Gastroesophageal sphincter (tissue), 4 donors: ENCODE data around the gene PHLDB2. TPM values are rescaled to one million over a fixed set of nuclear protein-coding genes. Genes with fewer than 3 reads are reported as not detected.
"Not testable (repeated sequence)": the region's sequence is repeated elsewhere in the genome, so short reads cannot be mapped to it uniquely, and the experiment has no call there.

Source experiments
- ATAC-seq: fragments of 150-250 bp; one replicate; pipeline ENCODE4 v1.9.1; 2016; ENCODE audit warnings: mild to moderate bottlenecking, moderate library complexity
- H3K27ac ChIP-seq, 4 donors: fragments of 200-600 bp; sonication (generic) in 3 of 4; 1 replicate in 3 of 4; 2 replicates in 1 of 4; pipeline ENCODE4 v1.5.1; 2016 to 2019
- H3K27me3 ChIP-seq: fragments of 200-600 bp; sonication (generic); one replicate; pipeline ENCODE4 v1.5.1; 2019
- H3K36me3 ChIP-seq, 2 donors: fragments of 200-600 bp; sonication (generic); one replicate each; pipeline ENCODE4 v1.5.1; 2019; ENCODE audit warnings: control low read depth in 1 of 2
- H3K4me1 ChIP-seq, 3 donors: fragments of 200-600 bp; sonication (generic); 1 replicate in 2 of 3; 2 replicates in 1 of 3; pipeline ENCODE4 v1.5.1; 2016 to 2019; ENCODE audit warnings: control low read depth in 2 of 3
- H3K4me3 ChIP-seq, 2 donors: fragments of 200-600 bp; sonication (generic); one replicate each; pipeline ENCODE4 v1.5.1; 2019; ENCODE audit warnings: mild to moderate bottlenecking in 1 of 2, moderate library complexity in 1 of 2
- H3K9me3 ChIP-seq, 3 donors: fragments of 200-600 bp; sonication (generic); one replicate each; pipeline ENCODE4 v1.5.1; 2017 to 2019; ENCODE audit warnings: control low read depth in 2 of 3
- CTCF ChIP-seq, 4 experiments: fragments of 200-600 bp in 2 of 4; fragments of 450-650 bp in 2 of 4; sonication (generic) in 1 of 4; IDR thresholded peaks; one replicate each; pipeline ENCODE4 v1.5.1; 2017 to 2019; ENCODE audit warnings: antibody characterized with exemption in 4 of 4, mild to moderate bottlenecking in 2 of 4, moderate library complexity in 2 of 4
- EP300 ChIP-seq: sonication (generic); formaldehyde crosslinking; IDR thresholded peaks from one replicate; pipeline ENCODE4 v1.6.1; 2017; ENCODE audit warnings: antibody characterized with exemption, mild to moderate bottlenecking
- POLR2A ChIP-seq, 2 donors: fragments of 450-650 bp; IDR thresholded peaks; one replicate each; pipeline ENCODE4 v1.6.1; 2017; ENCODE audit warnings: antibody characterized with exemption in 2 of 2, mild to moderate bottlenecking in 2 of 2, moderate library complexity in 1 of 2
- POLR2AphosphoS5 ChIP-seq: sonication (generic); formaldehyde crosslinking; IDR thresholded peaks from one replicate; pipeline ENCODE4 v1.6.1; 2017; ENCODE audit warnings: antibody characterized with exemption
- WGBS, 2 donors: methylation state at CpG; one replicate each; pipeline ENCODE4 v1.1.5; 2018; ENCODE audit warnings: low coverage in 1 of 2; 5-methylcytosine and 5-hydroxymethylcytosine counted together
- total RNA-seq, 4 donors: library from RNA; depleted of rRNA; stranded (reverse); fragments of >200 nt; gene quantifications; one replicate each; pipeline ENCODE4 v1.1.0, GENCODE V29; 2016

PHLDB2 gene
- total RNA-seq, 4 donors from 2014 or later, result 52.1 to 115 (median 77.4) TPM

GRCh38 chr3:111813979-111814378 is 45.1 kb upstream of the PHLDB2 start:
- Histone ChIP-seq H3K27me3 (no peaks in the 10 kb centered on the region), H3K4me3 (no peak overlapping the region), H3K4me1 (peaks cover 0 to 9% (median 4%) of the 10 kb centered on the region in 3 donors), H3K9me3 (peaks cover 0 to 6% (median 0%) of the 10 kb centered on the region in 3 donors), H3K27ac (no peak overlapping the region), H3K36me3 (no peaks in the 10 kb centered on the region)
- no peak for ATAC-seq
- no peak for TF ChIP-seq POLR2A (IDR thresholded peaks at IDR 0.05)
- no peak for TF ChIP-seq POLR2AphosphoS5
- no peak for TF ChIP-seq CTCF (IDR thresholded peaks at IDR 0.05)
- no peak for TF ChIP-seq EP300
- 40% methylated on average over 1 of the region's 1 CpG; no CpG with 5 or more reads in 1 of the 2 donors for WGBS, 2 donors

GRCh38 chr3:111816771-111817170 is 42.3 kb upstream of the PHLDB2 start:
- not testable (repeated sequence) for H3K4me3 ChIP-seq, ATAC-seq, H3K36me3 ChIP-seq, H3K4me1 ChIP-seq, H3K27me3 ChIP-seq, H3K27ac ChIP-seq
- H3K9me3 ChIP-seq, result peaks cover 0 to 15% (median 0%) of the 10 kb centered on the region in 3 donors
- WGBS, 2 donors, result 63 to 78% methylated on average over 1 of the region's 1 CpG

GRCh38 chr3:111819927-111820326 is 39.1 kb upstream of the PHLDB2 start:
- Histone ChIP-seq H3K27ac (no peak overlapping the region), H3K4me1 (no peaks in the 10 kb centered on the region)
- WGBS, 2 donors, result 89 to 100% methylated on average over 3 to 5 of the region's 5 CpGs

GRCh38 chr3:111820651-111821050 is 38.4 kb upstream of the PHLDB2 start:
- Histone ChIP-seq H3K9me3 (peaks cover 0 to 13% (median 0%) of the 10 kb centered on the region in 3 donors), H3K27ac (no peak overlapping the region), H3K36me3 (no peaks in the 10 kb centered on the region), H3K4me3 (no peak overlapping the region), H3K27me3 (no peaks in the 10 kb centered on the region), H3K4me1 (no peaks in the 10 kb centered on the region)
- TF ChIP-seq EP300 (no peak), POLR2A (IDR thresholded peaks at IDR 0.05) (no peak), POLR2AphosphoS5 (no peak), CTCF (IDR thresholded peaks at IDR 0.05) (no peak)
- no peak for ATAC-seq
- 82% methylated on average over 3 of the region's 3 CpGs; no CpG with 5 or more reads in 1 of the 2 donors for WGBS, 2 donors

More at GRCh38 chr3:111819927-111820326, 39.1 kb upstream of the PHLDB2 start:
- Histone ChIP-seq H3K9me3 (peaks cover 0 to 15% (median 0%) of the 10 kb centered on the region in 3 donors), H3K36me3 (no peaks in the 10 kb centered on the region), H3K27me3 (no peaks in the 10 kb centered on the region), H3K4me3 (no peak overlapping the region)
- no peak for ATAC-seq
- TF ChIP-seq CTCF (IDR thresholded peaks at IDR 0.05), result no peak
- TF ChIP-seq EP300, result no peak
- no peak for TF ChIP-seq POLR2A (IDR thresholded peaks at IDR 0.05)
- TF ChIP-seq POLR2AphosphoS5, result no peak

GRCh38 chr3:111821891-111822290 is 37.2 kb upstream of the PHLDB2 start:
- no peak for TF ChIP-seq EP300
- no peak for TF ChIP-seq POLR2A (IDR thresholded peaks at IDR 0.05)
- TF ChIP-seq POLR2AphosphoS5, result no peak
- no peak for TF ChIP-seq CTCF (IDR thresholded peaks at IDR 0.05)
- no peak overlapping the region for H3K27ac ChIP-seq
- H3K9me3 ChIP-seq, result peaks cover 0 to 9% (median 0%) of the 10 kb centered on the region in 3 donors
- ATAC-seq, result no peak
- H3K4me3 ChIP-seq, result no peak overlapping the region
- no peaks in the 10 kb centered on the region for H3K36me3 ChIP-seq
- no peaks in the 10 kb centered on the region for H3K27me3 ChIP-seq
- no peaks in the 10 kb centered on the region for H3K4me1 ChIP-seq
